B cell (primary cell): ENCODE measurements around the gene CAPG.

Source experiments
- CTCF ChIP-seq: fragments of 200-600 bp; IDR thresholded peaks from one replicate; pipeline ENCODE4 v1.8.0; 2022; ENCODE audit warnings: antibody characterized with exemption, mild to moderate bottlenecking
- EZH2 ChIP-seq: IDR thresholded peaks from 2 replicates; pipeline ENCODE4 v1.6.1; 2012; ENCODE audit warnings: borderline replicate concordance, low read depth, mild to moderate bottlenecking, moderate library complexity, low read length; ENCODE audit not compliant: insufficient read depth, poor library complexity, severe bottlenecking

GRCh38 chr2:85435220-85435958 is 25.2 kb upstream of the CAPG start:
- TF ChIP-seq CTCF (no peak), EZH2 (no peak)
